ENCODE data around the gene PKP4.
"Not testable (repeated sequence)": the region's sequence is repeated elsewhere in the genome, so short reads cannot be mapped to it uniquely, and the experiment has no call there.

Gene PKP4

GRCh38 chr2:158473719-158474392 is 17.1 kb downstream of the PKP4 start:
- DNase-seq, result no peak

- DNase-seq, result not testable (repeated sequence)
Observed at GRCh38 chr2:158474526-158475011, 17.8 kb downstream of the PKP4 start.

- DNase-seq, result no peak
Observed at GRCh38 chr2:158477202-158477601, 20.4 kb downstream of the PKP4 start.

DNA sequence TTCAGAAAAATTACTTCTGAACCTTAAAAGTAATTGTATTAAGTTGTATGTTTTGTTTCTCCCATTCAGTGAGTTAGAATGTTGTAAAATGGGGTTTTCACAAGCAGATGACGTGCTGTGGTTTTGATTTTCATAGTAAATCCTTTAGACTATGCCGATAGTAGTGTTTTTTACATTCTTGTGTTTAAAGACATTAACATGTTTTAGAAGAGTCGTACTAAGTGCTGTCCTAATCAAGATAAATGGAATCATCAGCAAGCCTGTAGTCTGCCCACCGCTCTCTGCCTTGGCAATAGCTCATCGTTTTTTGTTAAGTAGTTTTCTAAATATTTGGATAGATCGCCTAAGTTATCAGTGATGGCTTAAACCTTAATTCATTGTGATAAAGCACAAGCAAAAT is 21.5 kb downstream of the PKP4 start:
- no peak for DNase-seq

GRCh38 chr2:158478816-158479215 is 22.1 kb downstream of the PKP4 start:
- DNase-seq, result no peak

- DNase-seq, result no peak
Observed at GRCh38 chr2:158481116-158481515, 24.4 kb downstream of the PKP4 start.

DNA sequence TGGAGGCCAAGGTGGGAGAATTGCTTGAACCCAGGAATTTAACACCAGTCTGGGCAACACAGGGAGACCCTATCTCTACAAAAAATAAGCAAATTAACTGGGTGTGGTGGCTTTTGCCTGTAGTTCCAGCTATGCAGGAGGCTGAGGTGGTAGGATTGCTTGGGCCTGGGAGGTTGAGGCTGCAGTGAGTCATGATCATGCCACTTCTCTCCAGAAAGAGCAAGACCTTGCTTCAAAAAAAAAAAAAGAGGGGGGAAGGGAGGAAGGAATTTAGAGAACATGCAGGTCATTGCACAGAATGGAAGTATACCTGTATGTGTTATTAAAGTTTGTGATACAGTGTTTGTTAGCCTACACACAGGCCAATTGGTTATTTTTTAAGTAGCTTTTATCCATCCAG is 25.8 kb downstream of the PKP4 start:
- no peak for DNase-seq

- DNase-seq, result no peak
Observed at GRCh38 chr2:158484892-158485556, 28.3 kb downstream of the PKP4 start.

DNA sequence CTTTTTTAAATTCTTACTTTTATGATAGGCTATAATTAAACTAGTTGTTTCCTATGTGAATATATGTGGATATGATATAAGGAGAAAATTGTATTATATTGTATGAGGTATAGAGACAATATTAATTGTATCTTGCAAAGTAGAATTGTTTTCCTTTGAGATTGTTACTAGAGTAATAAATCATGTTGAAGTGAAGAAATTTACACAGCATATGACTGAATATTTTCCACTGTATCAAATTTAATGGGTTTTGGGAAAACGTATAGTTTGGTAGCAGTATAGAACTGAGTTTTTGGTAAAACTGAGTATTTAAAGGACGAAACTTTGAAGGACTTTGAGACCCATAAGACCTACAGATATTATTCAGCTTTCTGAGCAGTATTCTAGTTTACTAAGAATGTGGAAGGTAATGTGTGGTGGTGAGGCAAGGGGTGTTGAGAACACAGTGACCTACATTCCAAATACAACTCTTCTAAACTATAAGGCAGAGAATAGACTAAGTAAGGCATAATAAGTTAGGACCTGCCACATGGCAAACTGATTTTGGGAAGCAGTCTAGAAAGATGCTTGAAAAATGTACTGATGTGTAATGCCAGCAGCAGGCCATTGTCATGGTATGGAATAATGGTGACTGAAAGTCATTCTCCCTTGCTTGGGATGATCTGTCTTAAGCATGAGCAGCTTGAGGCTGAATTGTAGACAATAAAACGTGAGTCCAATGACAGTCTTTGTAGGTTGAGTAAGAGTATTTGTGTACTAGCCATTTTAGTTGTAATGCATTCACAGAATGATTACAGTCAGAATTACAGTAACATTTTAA is 29.6 kb downstream of the PKP4 start:
- no peak for DNase-seq

DNA sequence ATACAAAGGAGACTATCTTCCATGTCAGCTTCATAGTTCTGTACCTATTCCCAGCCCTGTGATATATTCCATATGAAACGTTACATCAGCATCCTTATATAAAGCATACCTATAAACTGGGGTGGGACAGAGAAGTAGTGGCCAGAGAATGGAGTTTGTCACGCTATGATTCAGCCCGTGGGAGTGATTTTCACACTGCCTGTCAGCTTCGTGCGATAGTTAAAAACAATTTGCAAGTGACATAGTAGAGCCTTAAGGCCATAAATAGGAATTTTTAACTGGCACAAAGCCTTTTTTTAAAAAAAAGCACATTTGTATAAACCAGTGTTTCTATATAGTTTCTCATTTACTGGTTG is 30.2 kb downstream of the PKP4 start:
- no peak for DNase-seq

GRCh38 chr2:158487419-158487818 is 30.7 kb downstream of the PKP4 start:
- DNase-seq, result no peak

DNA sequence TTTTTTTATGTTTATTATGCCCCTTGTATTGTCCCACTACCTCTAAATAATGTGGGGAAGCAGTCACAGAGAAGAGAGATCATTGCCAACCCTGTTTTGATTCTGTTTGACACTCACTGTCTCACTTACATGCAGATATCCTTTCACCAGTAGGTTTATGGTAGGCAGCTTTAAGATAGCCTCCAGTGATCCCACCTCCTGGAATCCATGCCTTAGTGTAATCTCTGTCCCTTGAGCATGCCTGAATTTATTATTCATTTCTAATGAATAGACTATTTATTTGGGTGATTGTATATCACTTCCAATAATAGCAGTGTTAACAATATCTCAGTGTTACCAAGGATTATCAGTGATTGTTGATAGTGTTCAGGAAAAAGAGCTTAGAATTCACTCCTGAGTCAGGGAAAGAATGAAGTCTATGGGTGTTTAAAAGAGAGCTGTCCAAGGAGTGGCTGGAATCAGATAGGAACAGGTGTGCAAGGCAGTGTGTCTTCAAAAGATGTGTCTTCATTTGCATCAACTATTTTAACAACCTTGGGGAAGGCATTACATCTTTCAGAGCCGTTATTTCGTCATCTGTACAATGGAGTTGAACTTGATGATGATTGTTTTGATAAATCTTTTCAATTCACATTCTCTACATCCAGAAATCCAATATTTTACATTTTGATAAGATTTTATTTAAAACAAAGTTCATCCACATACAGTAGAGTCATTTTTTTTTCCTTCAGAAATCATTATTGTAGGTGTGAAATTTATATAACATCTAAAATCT is 31.9 kb downstream of the PKP4 start:
- no peak for DNase-seq

- DNase-seq, result no peak
Observed at GRCh38 chr2:158489366-158490112, 32.8 kb downstream of the PKP4 start.

- no peak for DNase-seq
Observed at GRCh38 chr2:158491072-158491471, 34.3 kb downstream of the PKP4 start.

- no peak for DNase-seq
Observed at GRCh38 chr2:158493458-158493857, 36.7 kb downstream of the PKP4 start.

GRCh38 chr2:158495175-158495574 is 38.4 kb downstream of the PKP4 start:
- DNase-seq, result no peak

GRCh38 chr2:158496986-158497385 is 40.2 kb downstream of the PKP4 start:
- DNase-seq, result no peak

DNA sequence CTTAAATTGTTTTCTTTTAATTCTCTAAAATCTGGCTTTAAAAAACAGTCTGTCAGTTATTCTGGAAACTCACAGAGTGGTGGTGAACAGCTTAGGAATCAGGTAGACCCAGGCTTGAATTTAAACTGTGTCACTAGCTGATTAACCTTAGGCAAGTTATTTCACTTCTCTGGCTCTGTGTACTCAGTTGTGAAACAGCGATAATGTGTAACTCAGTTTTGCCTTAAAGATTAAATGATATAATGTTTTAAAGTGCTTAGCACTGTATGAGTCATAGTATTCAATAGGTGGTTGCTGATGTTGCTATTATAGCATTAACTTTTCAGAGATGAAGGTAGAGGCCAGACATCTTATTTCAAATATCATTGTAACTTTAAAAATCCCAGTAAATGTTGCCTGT is 40.7 kb downstream of the PKP4 start:
- no peak for DNase-seq

DNA sequence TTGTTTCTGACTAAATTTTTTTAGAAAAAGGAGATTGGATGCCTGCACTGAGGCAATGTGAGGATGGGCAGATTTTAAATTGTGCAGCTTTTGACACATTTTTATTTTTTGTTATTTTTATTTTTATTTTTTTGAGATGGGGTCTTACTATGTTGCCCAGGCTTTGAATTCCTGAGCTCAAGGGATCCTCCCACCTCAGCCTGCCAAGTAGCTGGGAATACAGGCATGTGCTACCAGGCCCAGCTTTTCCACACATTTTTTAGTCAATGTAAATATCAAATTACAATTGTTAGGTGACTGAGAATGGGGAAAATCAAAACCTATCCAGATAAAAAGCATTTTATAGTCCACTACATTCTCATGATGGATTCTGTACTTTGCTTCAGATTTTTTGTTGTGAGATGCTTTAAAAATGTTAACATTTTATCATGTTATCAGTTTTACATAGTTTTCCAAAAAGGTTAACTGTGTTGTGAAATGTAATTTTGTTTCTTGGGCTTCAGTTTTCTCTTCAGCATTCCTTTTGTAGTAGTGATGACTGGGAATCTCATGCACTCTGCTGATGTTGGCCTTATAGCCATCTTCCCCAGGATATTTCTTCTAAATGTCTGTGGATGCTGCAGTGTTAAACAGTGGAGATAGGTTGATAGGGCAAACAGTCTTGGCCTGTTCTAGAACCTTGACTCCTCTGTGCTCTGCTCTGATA is 41.4 kb downstream of the PKP4 start:
- no peak for DNase-seq

- DNase-seq, result no peak
Observed at GRCh38 chr2:158498749-158499136, 42.0 kb downstream of the PKP4 start.

- DNase-seq, result no peak
Observed at GRCh38 chr2:158499383-158499782, 42.6 kb downstream of the PKP4 start.

DNA sequence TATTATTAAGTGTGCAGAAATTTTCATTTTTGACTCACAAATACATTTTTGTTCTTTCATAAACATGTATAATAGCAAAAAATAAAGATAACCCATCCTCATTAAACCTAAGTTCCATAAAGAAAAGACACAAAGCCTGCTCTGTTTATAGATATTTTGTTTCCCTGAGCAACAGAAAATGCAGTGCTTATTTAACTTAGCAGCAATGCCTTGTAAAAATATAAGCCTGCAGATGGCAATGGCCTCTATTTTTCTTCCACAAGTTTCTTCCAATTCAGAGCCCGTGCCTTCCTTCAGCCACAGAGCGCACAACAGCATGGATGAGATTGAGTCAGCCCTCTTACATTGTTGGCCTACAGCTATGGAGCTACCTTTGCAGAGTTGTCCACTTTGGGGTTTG is 43.6 kb downstream of the PKP4 start:
- DNase-seq, result no peak
